Breast epithelium (tissue), 3 donors: ENCODE data around the gene CCDC51.

Experiments used
- CTCF ChIP-seq, 3 donors: fragments of 450-650 bp; IDR thresholded peaks; one replicate each; pipeline ENCODE4 v1.5.1; 2016 to 2017; ENCODE audit warnings: antibody characterized with exemption in 3 of 3, mild to moderate bottlenecking in 3 of 3, moderate library complexity in 3 of 3
- POLR2A ChIP-seq: fragments of 450-650 bp; IDR thresholded peaks from one replicate; pipeline ENCODE4 v1.6.1; 2016; ENCODE audit warnings: antibody characterized with exemption, mild to moderate bottlenecking, moderate library complexity
- POLR2AphosphoS5 ChIP-seq, 3 donors: sonication (generic); formaldehyde crosslinking; IDR thresholded peaks; one replicate each; pipeline ENCODE4 v1.6.1; 2017; ENCODE audit warnings: antibody characterized with exemption in 3 of 3

- no peak for TF ChIP-seq POLR2A
- TF ChIP-seq CTCF (IDR thresholded peaks at IDR 0.05) = no peak
- TF ChIP-seq POLR2AphosphoS5 (IDR thresholded peaks at IDR 0.05) = no peak
These were observed 11.4 kb upstream of the CCDC51 start for GRCh38 chr3:48451270-48451669.
